Measurements from ENCODE around the gene RXRG. TPM values are rescaled to one million over a fixed set of nuclear protein-coding genes. Genes with fewer than 3 reads are reported as not detected.

RXRG gene
- total RNA-seq, 1 donor from 2014 or later, result not detected

DNA sequence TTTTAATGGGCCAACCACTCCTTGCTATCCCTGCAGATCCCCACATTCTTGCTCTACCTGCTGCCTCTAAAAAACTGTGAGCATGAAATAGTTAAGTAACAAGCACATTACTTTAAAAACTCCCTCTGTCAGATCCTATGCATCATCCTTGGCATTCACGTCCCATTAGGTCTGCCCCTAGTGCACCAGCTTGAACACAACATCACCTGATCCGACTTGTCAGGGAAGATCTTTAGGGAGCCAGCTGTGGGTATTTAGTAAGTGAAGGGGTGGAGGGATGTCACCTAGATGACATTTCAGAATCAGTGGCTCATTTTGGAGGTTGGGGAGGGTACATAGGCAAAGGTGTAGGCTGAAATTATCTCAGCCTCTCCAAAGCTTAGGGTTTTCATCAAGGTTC lies 33.5 kb downstream of the RXRG start:
- no peak for TF ChIP-seq EZH2 (IDR thresholded peaks at IDR 0.05; ENCODE audit: insufficient read depth, low read length)
- TF ChIP-seq, protein P1, sequence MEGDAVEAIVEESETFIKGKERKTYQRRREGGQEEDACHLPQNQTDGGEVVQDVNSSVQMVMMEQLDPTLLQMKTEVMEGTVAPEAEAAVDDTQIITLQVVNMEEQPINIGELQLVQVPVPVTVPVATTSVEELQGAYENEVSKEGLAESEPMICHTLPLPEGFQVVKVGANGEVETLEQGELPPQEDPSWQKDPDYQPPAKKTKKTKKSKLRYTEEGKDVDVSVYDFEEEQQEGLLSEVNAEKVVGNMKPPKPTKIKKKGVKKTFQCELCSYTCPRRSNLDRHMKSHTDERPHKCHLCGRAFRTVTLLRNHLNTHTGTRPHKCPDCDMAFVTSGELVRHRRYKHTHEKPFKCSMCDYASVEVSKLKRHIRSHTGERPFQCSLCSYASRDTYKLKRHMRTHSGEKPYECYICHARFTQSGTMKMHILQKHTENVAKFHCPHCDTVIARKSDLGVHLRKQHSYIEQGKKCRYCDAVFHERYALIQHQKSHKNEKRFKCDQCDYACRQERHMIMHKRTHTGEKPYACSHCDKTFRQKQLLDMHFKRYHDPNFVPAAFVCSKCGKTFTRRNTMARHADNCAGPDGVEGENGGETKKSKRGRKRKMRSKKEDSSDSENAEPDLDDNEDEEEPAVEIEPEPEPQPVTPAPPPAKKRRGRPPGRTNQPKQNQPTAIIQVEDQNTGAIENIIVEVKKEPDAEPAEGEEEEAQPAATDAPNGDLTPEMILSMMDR (IDR thresholded peaks at IDR 0.05; ENCODE audit: insufficient read depth, low read depth, low read length), result no peak
- FAIRE-seq, result no peak
- no peak overlapping the region for H3K4me3 Mint-ChIP-seq (ENCODE audit: unreplicated experiment)

DNA sequence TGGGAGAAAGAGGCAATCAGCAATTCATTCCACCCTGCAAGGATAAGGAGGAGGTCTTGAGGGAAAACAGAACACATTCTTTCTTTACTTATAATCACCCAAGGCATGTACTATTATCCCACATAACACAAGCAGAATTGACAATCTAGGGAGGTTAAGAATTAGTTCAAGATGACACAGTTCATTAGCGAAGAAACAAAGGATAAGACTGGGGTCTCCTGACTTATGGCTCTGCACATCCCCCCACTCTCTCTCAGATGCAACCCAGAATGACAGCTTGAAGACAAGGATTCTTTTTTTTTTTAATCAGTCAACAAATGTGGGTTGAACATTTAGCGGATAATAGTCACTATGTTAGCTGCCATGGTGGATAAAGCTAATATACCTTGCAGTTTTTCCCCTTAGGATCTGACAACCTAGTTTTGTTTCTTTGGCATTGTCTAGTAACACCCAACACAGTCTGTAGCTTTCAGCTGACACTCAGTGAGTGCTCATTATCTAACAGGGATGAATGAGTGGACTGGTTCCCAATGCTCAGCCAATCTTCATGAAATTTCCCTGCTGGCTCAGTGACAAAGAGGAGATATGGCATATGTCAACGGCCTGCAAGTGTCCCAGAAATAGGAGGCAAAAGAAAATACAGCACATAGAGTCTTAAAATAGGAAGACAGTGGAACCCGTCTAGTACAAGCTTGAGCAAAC lies 35.1 kb downstream of the RXRG start:
- Histone ChIP-seq H3K79me2 (ENCODE audit: insufficient read depth, low read length) (no peaks in the 10 kb centered on the region), H3K9me3 (ENCODE audit: insufficient read depth, low read depth, low read length) (no peaks in the 10 kb centered on the region), H3K4me3 (ENCODE audit: insufficient read depth, low read depth, low read length) (no peak overlapping the region), H3K27ac (ENCODE audit: low read depth, low read length) (no peak overlapping the region), H3K4me2 (ENCODE audit: low read length) (no peak overlapping the region), H3K27me3 (ENCODE audit: insufficient read depth, low read length) (peaks cover 21% of the 10 kb centered on the region), H3K36me3 (ENCODE audit: insufficient read depth, low read length) (no peaks in the 10 kb centered on the region), H4K20me1 (ENCODE audit: insufficient read depth, low read length) (no peaks in the 10 kb centered on the region), H3K9ac (ENCODE audit: low read length) (no peak overlapping the region), H3K4me1 (ENCODE audit: insufficient read depth, low read length) (no peaks in the 10 kb centered on the region), H2AFZ (ENCODE audit: low read depth, low read length) (no peak overlapping the region)
- DNase-seq (ENCODE audit: low read depth) (no peak), FAIRE-seq (no peak)
- TF ChIP-seq EZH2 (IDR thresholded peaks at IDR 0.05; ENCODE audit: insufficient read depth, low read length), result no peak
- TF ChIP-seq, protein P1 (IDR thresholded peaks at IDR 0.05; ENCODE audit: insufficient read depth, low read depth, low read length), result no peak
- Mint-ChIP-seq H3K27me3 (ENCODE audit: low read depth, unreplicated experiment) (peaks cover 69% of the 10 kb centered on the region), H3K4me1 (ENCODE audit: low read depth, unreplicated experiment) (no peaks in the 10 kb centered on the region), H3K36me3 (ENCODE audit: low read depth, unreplicated experiment) (peaks cover 3% of the 10 kb centered on the region), H3K27ac (ENCODE audit: unreplicated experiment) (no peak overlapping the region), H3K4me3 (ENCODE audit: unreplicated experiment) (no peak overlapping the region), H3K9me3 (ENCODE audit: unreplicated experiment) (peaks cover 2% of the 10 kb centered on the region)

More for the DNA sequence above, 33.5 kb downstream of the RXRG start:
- DNase-seq (ENCODE audit: low read depth), result no peak
- H3K4me1 Mint-ChIP-seq (ENCODE audit: low read depth, unreplicated experiment), result no peaks in the 10 kb centered on the region
- Histone ChIP-seq H4K20me1 (ENCODE audit: insufficient read depth, low read length) (no peaks in the 10 kb centered on the region), H3K79me2 (ENCODE audit: insufficient read depth, low read length) (no peaks in the 10 kb centered on the region), H3K4me2 (ENCODE audit: low read length) (no peak overlapping the region), H3K9ac (ENCODE audit: low read length) (no peak overlapping the region), H3K27ac (ENCODE audit: low read depth, low read length) (no peak overlapping the region), H2AFZ (ENCODE audit: low read depth, low read length) (no peak overlapping the region), H3K4me1 (ENCODE audit: insufficient read depth, low read length) (no peaks in the 10 kb centered on the region), H3K9me3 (ENCODE audit: insufficient read depth, low read depth, low read length) (no peaks in the 10 kb centered on the region), H3K27me3 (ENCODE audit: insufficient read depth, low read length) (peaks cover 9% of the 10 kb centered on the region), H3K36me3 (ENCODE audit: insufficient read depth, low read length) (no peaks in the 10 kb centered on the region), H3K4me3 (ENCODE audit: insufficient read depth, low read depth, low read length) (no peak overlapping the region)
- no peak overlapping the region for H3K27ac Mint-ChIP-seq (ENCODE audit: unreplicated experiment)
- peaks cover 3% of the 10 kb centered on the region for H3K36me3 Mint-ChIP-seq (ENCODE audit: low read depth, unreplicated experiment)
- peaks cover 71% of the 10 kb centered on the region for H3K27me3 Mint-ChIP-seq (ENCODE audit: low read depth, unreplicated experiment)
- peaks cover 4% of the 10 kb centered on the region for H3K9me3 Mint-ChIP-seq (ENCODE audit: unreplicated experiment)

DNA sequence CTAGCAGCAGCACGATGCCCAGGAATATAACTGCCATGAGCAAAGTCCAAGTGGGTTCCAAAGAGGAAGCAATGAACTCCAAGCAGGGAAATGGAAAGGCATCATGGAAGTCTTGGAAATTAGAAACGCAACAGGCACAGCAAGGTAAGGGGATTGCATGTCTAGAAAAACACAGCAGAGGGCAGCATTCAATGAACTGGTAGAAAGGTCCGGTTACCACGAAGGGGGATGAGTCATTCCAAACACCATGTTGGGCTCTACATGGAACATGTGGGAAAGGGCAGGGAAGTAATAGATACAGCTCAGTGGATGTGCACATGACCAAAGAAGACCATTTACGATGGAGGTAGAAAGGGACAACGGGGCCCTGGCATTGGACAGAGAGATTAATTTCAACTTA lies 36.4 kb downstream of the RXRG start:
- Mint-ChIP-seq H3K36me3 (ENCODE audit: low read depth, unreplicated experiment) (peaks cover 3% of the 10 kb centered on the region), H3K9me3 (ENCODE audit: unreplicated experiment) (no peaks in the 10 kb centered on the region), H3K27ac (ENCODE audit: unreplicated experiment) (no peak overlapping the region), H3K4me1 (ENCODE audit: low read depth, unreplicated experiment) (no peaks in the 10 kb centered on the region), H3K4me3 (ENCODE audit: unreplicated experiment) (peak overlapping the region; percentile 64), H3K27me3 (ENCODE audit: low read depth, unreplicated experiment) (peaks cover 66% of the 10 kb centered on the region)
- no peak for FAIRE-seq
- no peak overlapping the region for H3K9ac ChIP-seq (ENCODE audit: low read length)
- peak; percentile 6 for DNase-seq (ENCODE audit: low read depth)
- peaks cover 28% of the 10 kb centered on the region for H3K27me3 ChIP-seq (ENCODE audit: insufficient read depth, low read length)
- no peaks in the 10 kb centered on the region for H3K79me2 ChIP-seq (ENCODE audit: insufficient read depth, low read length)
- no peak overlapping the region for H3K27ac ChIP-seq (ENCODE audit: low read depth, low read length)
- H3K9me3 ChIP-seq (ENCODE audit: insufficient read depth, low read depth, low read length), result no peaks in the 10 kb centered on the region
- H3K4me2 ChIP-seq (ENCODE audit: low read length), result no peak overlapping the region
- H2AFZ ChIP-seq (ENCODE audit: low read depth, low read length), result no peak overlapping the region
- TF ChIP-seq, protein P1 (IDR thresholded peaks at IDR 0.05; ENCODE audit: insufficient read depth, low read depth, low read length), result peak; percentile 23
- no peak for TF ChIP-seq EZH2 (IDR thresholded peaks at IDR 0.05; ENCODE audit: insufficient read depth, low read length)
- no peaks in the 10 kb centered on the region for H3K36me3 ChIP-seq (ENCODE audit: insufficient read depth, low read length)
- no peaks in the 10 kb centered on the region for H4K20me1 ChIP-seq (ENCODE audit: insufficient read depth, low read length)
- no peak overlapping the region for H3K4me3 ChIP-seq (ENCODE audit: insufficient read depth, low read depth, low read length)
- no peaks in the 10 kb centered on the region for H3K4me1 ChIP-seq (ENCODE audit: insufficient read depth, low read length)
